NT2/D1 (cell line): ENCODE results near the gene AP5B1.

Experiments
- DNase-seq: peaks from one replicate; pipeline ENCODE4 v3.0.0-alpha.2; 2011; ENCODE audit warnings: low read depth, low spot score
- H3K27me3 ChIP-seq: 2 replicates; pipeline ENCODE4 v1.6.0; 2011; ENCODE audit warnings: mild to moderate bottlenecking; ENCODE audit not compliant: insufficient read length, insufficient read depth
- H3K36me3 ChIP-seq: 2 replicates; pipeline ENCODE4 v1.6.1; 2011; ENCODE audit warnings: mild to moderate bottlenecking, low read length, mixed read lengths; ENCODE audit not compliant: insufficient read depth, insufficient read length
- H3K4me1 ChIP-seq: 2 replicates; pipeline ENCODE4 v1.5.1; 2011; ENCODE audit not compliant: insufficient read depth, insufficient read length
- H3K4me3 ChIP-seq: 2 replicates; pipeline ENCODE4 v1.5.1; 2011; ENCODE audit warnings: low read depth; ENCODE audit not compliant: insufficient read length
- H3K9ac ChIP-seq: 2 replicates; pipeline ENCODE4 v1.6.0; 2011; ENCODE audit warnings: low read depth; ENCODE audit not compliant: insufficient read length
- H3K9me3 ChIP-seq: 2 replicates; pipeline ENCODE4 v1.5.1; 2011; ENCODE audit warnings: mild to moderate bottlenecking, low read length; ENCODE audit not compliant: insufficient read depth
- SUZ12 ChIP-seq: IDR thresholded peaks from 2 replicates; pipeline ENCODE4 v1.6.1; 2011; ENCODE audit not compliant: insufficient read length, insufficient read depth; ENCODE audit errors: extremely low read depth
- YY1 ChIP-seq: IDR thresholded peaks from 2 replicates; pipeline ENCODE4 v1.6.1; 2011; ENCODE audit not compliant: insufficient read length, insufficient read depth
- ZNF274 ChIP-seq: IDR thresholded peaks from 2 replicates; pipeline ENCODE4 v1.6.1; 2011; ENCODE audit warnings: mild to moderate bottlenecking, low read depth, low read length

The AP5B1 gene

DNA sequence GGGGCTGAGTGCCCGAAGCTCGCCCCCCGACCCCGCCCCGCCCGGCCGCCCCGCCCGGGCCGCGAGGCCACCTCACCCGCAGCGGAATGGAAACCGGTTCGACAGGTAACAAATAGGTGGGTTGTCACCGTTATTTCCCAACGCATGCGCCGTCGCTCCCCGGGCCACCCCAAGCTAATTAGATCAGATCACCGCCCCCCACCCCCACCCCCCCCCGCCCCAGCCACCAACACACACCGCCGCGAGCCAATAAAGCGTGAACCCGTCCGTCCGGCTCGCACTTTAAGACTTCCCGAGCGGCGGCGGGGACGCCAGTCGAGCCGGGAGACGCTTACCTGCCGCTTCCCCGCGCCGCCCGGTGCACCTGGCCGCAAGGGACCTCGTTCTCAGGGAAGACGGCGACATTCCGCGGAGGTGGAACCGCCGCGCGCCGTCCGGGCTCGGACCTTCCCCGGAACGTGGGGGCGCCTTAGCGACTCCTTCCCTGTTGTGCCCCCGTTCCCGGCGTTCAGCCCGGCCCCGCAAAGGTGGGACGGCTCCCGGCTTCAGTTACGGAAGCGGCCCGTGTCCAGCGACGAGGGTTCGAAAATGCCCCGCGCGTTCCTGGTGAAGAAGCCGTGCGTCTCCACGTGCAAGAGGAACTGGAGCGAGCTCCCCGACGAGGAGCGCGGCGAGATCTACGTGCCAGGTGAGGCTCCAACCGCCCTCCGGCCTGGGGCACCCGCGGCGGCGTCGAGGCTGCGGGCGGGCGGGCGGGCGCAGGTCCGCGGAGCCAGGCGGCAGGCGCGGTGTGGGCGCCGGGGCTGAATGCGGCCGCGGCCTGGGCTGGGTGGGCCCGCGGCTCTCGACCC lies 6.2 kb upstream of the AP5B1 start, which contains the start of gene OVOL1:
Gene OVOL1, plus strand, starts transcription at position 278 of the 851 bp plus-strand sequence. Its CDS starts 311 bp downstream, at position 589.
- DNase-seq = no peak
- peak within 1 kb of the TSS; percentile 69 for H3K9ac ChIP-seq
- H3K9me3 ChIP-seq = no peaks in the 10 kb centered on the region
- no peak for TF ChIP-seq YY1
- TF ChIP-seq SUZ12 = no peak
- no peak for TF ChIP-seq ZNF274
- peak within 1 kb of the TSS; percentile 50 for H3K4me3 ChIP-seq
- H3K4me1 ChIP-seq = peaks cover 40% of the 10 kb centered on the region
- H3K36me3 ChIP-seq = no peaks in the 10 kb centered on the region
- peaks cover 59% of the 10 kb centered on the region for H3K27me3 ChIP-seq

DNA sequence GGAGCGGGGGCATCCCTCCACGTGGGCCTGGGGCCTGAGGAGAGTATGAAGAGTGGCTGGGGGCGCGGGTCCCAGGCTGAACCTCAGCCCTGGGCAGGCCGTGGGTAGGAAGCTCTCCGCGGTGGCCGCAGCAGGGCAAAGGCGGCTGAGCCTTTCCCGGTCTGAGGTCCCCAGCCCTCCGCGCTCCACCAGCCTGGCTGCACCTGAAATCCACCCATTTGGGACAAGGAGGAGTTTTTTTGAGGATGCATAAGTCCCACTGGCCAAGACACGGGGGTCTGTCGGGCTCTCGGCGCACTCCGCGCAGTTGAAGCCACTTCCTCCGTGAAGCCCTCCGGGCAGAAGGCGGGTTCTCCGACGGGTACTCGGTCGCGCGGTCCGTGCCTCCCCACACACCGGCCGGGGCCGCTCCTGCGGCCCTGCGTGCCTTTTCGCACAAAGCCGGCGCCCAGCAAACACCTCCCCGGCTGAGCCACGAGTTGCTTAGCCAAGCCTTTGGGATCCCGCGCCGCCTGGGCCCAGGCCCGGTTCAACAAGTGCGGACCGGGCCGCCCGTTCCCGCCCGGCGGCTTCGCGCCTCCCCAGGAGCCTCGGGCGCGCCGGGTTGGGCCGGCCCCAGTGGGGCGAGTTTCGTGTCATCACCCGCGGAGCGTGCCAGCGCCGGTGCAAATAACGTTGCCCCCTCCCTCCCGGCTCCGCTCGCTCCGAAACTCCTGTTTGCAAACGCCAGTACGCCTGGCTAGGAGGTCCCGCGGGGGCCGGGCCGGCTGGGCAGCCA lies 5.4 kb upstream of the AP5B1 start:
- peaks cover 64% of the 10 kb centered on the region for H3K27me3 ChIP-seq

GRCh38 chr11:65785319-65786007 lies 4.7 kb upstream of the AP5B1 start:
- Histone ChIP-seq H3K9ac (no peak overlapping the region), H3K4me1 (peaks cover 30% of the 10 kb centered on the region), H3K4me3 (no peak overlapping the region), H3K9me3 (no peaks in the 10 kb centered on the region), H3K27me3 (peaks cover 64% of the 10 kb centered on the region), H3K36me3 (no peaks in the 10 kb centered on the region)
- TF ChIP-seq YY1 (no peak), SUZ12 (no peak), ZNF274 (no peak)
- DNase-seq = no peak

More for the DNA sequence above, 5.4 kb upstream of the AP5B1 start:
- TF ChIP-seq YY1 (no peak), SUZ12 (no peak), ZNF274 (no peak)
- H3K4me1 ChIP-seq = peaks cover 36% of the 10 kb centered on the region
- H3K36me3 ChIP-seq = no peaks in the 10 kb centered on the region
- H3K9ac ChIP-seq = no peak overlapping the region
- no peaks in the 10 kb centered on the region for H3K9me3 ChIP-seq
- no peak for DNase-seq
- no peak overlapping the region for H3K4me3 ChIP-seq

GRCh38 chr11:65782816-65783228 lies 2.0 kb upstream of the AP5B1 start:
- no peak for TF ChIP-seq YY1
- TF ChIP-seq ZNF274 = no peak
- TF ChIP-seq SUZ12 = no peak
- H3K9ac ChIP-seq = no peak overlapping the region
- H3K36me3 ChIP-seq = peaks cover 19% of the 10 kb centered on the region
- peaks cover 18% of the 10 kb centered on the region; the same call in 1 of the 2 replicates for H3K9me3 ChIP-seq
- peaks cover 55% of the 10 kb centered on the region for H3K27me3 ChIP-seq
- no peak overlapping the region for H3K4me3 ChIP-seq
- peaks cover 20% of the 10 kb centered on the region for H3K4me1 ChIP-seq
- no peak for DNase-seq

DNA sequence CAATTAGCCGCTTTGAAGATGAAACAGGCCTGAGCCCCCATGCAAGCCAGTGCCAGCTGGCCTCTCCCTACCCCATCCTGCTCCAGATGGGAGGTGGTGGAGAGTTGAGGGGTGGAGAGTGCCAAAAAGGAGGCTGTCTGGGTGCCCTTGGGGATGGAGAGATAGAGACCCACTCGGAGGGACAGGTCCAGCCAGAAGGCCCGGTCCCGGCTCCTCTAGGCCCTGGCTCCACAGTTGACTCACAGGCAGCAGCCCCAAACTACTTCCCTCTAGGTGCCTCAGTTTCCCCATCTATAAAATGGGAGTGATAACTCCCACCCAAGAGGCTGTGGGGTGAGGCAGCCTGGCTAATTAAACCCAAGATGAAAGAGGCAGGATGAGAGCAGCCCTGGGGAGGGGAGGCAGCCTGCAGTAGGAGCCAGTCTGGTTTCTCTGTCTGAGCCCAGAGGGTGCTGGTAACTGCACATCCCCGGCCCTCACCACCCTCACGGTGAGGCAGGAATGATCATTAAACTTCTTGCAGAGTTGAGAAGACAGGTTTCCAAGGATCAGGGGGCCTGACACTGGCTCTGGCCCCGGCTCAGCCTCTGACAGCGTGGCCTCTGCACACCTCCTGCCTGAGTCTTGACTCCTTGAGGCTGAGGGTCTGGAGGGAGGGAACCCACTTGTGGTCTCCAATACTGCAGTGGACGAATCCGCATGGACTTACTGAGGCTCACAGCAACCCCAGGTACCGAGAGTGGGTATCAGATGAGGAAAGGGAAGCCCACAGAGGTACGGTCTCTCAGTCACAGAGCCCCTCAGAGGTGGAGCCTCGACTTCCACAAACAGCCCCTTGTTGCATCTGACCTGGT lies 1.4 kb upstream of the AP5B1 start:
- Histone ChIP-seq H3K27me3 (peaks cover 51% of the 10 kb centered on the region), H3K9me3 (peaks cover 18% of the 10 kb centered on the region; the same call in 1 of the 2 replicates), H3K4me1 (peaks cover 20% of the 10 kb centered on the region), H3K4me3 (peak overlapping the region; percentile 38), H3K9ac (no peak overlapping the region), H3K36me3 (peaks cover 26% of the 10 kb centered on the region)
- no peak for TF ChIP-seq ZNF274
- no peak for TF ChIP-seq SUZ12
- TF ChIP-seq YY1 = no peak
- no peak for DNase-seq
